Stimulated activated naive CD8-positive, alpha-beta T cell treated with anti-CD3 and anti-CD28 coated beads, Interleukin-15, Interleukin-2, amounts not matched to agents 100 ng/mL and 50 ng/mL, for 24 hours (primary cell): ENCODE results near the gene NCAM2.
"Not testable (repeated sequence)": the region's sequence is repeated elsewhere in the genome, so short reads cannot be mapped to it uniquely, and the experiment has no call there.

Experiments used
- H3K27ac Mint-ChIP-seq: one replicate; pipeline ENCODE4 v1.8.0; 2021; ENCODE audit warnings: mild to moderate bottlenecking, mixed read lengths
- H3K27me3 Mint-ChIP-seq: one replicate; pipeline ENCODE4 v1.8.0; 2021; ENCODE audit warnings: mixed read lengths
- H3K36me3 Mint-ChIP-seq: one replicate; pipeline ENCODE4 v1.8.0; 2021; ENCODE audit warnings: low read depth, mixed read lengths
- H3K4me1 Mint-ChIP-seq: one replicate; pipeline ENCODE4 v1.8.0; 2021; ENCODE audit warnings: low read depth, mixed read lengths
- H3K4me3 Mint-ChIP-seq: one replicate; pipeline ENCODE4 v1.8.0; 2021; ENCODE audit warnings: mild to moderate bottlenecking, mixed read lengths
- H3K9me3 Mint-ChIP-seq: one replicate; pipeline ENCODE4 v1.8.0; 2021; ENCODE audit warnings: mixed read lengths

NCAM2 gene

DNA sequence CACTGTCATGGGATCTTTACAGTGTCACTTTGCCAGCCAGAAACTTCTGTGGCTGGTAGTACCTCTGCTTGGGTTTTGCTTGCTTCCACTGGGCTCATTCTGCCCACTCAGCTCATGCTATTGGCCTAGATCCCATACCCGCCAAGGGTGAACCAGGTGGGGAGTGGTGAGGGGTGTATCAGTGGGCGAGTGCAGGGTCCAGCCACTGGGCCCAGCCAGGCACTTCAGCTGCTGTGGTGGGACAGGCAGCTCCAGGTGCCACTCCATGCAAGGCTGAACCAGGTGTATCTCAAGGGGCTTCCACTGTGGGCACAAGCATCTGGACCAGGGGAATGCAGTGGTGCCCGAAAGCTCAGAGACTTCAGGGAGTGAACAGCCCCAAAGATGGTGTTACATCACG, 398.2 kb downstream of the NCAM2 start:
- no peak overlapping the region for H3K27ac Mint-ChIP-seq
- H3K4me3 Mint-ChIP-seq, result no peak overlapping the region
- no peaks in the 10 kb centered on the region for H3K27me3 Mint-ChIP-seq
- H3K4me1 Mint-ChIP-seq, result no peaks in the 10 kb centered on the region
- H3K9me3 Mint-ChIP-seq, result peaks cover 5% of the 10 kb centered on the region
- H3K36me3 Mint-ChIP-seq, result no peaks in the 10 kb centered on the region

DNA sequence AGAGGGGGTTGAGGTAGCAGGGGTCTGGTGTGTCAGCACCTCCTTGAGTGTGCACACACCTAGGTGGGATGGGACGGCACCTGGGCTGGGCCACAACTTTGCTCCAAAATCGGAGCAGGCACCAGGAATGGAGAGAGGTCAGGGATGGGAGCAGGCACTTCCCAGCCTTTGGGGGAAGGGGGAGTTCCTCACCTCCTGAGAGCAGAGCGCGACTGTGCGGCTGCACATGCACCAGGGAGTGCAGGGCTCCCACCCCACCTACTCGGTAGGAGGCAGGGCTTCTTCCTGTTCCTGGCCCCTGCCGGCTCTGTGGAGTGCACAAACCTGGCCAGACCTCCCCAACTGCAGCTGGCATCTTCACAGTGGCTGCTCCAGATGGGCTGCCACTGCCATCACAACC, 399.3 kb downstream of the NCAM2 start:
- H3K36me3 Mint-ChIP-seq, result no peaks in the 10 kb centered on the region
- no peak overlapping the region for H3K27ac Mint-ChIP-seq
- peaks cover 5% of the 10 kb centered on the region for H3K9me3 Mint-ChIP-seq

DNA sequence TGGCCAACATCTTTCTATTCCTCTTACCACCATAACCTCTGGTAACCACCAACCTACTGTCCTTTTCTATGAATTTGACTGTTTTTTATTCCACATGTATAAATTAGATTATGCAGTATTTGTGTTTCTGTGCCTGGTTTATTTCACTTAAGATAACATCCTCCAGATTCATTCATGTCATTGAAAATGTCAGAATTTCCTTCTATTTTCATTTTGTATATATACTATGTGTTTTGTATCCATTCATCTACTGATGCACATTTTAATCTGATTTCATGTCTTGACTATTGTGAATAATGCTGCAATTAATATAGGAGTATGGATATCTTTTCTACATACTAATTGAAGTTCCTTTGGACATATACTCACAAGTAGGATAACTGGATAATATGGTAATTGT, 403.2 kb downstream of the NCAM2 start:
- Mint-ChIP-seq H3K9me3 (peaks cover 15% of the 10 kb centered on the region), H3K36me3 (no peaks in the 10 kb centered on the region), H3K4me1 (no peaks in the 10 kb centered on the region), H3K27ac (no peak overlapping the region), H3K27me3 (no peaks in the 10 kb centered on the region), H3K4me3 (no peak overlapping the region)

More for the DNA sequence above, 399.3 kb downstream of the NCAM2 start:
- Mint-ChIP-seq H3K4me3 (no peak overlapping the region), H3K27me3 (no peaks in the 10 kb centered on the region), H3K4me1 (no peaks in the 10 kb centered on the region)

DNA sequence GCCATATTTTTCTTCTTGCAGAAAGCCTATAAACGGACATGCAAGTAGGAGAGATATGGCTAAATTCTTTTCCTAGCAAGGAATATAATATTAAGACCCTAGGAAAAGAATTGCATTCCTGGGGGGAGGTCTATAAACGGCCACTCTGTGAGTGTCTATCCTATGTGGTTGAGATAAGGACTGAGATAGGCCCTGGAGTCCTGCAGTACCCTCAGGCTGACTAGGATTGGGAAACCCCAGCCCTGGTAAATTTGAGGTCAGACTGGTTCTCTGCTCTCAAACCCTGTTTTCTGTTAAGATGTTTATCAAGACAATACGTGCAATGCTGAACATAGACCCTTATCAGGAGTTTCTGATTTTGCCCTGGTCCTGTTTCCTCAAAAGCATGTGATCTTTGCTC, 404.0 kb downstream of the NCAM2 start:
- H3K9me3 Mint-ChIP-seq, result peaks cover 15% of the 10 kb centered on the region
- H3K4me1 Mint-ChIP-seq, H3K27me3 Mint-ChIP-seq, H3K27ac Mint-ChIP-seq, H3K4me3 Mint-ChIP-seq, H3K36me3 Mint-ChIP-seq: not testable (repeated sequence)

DNA sequence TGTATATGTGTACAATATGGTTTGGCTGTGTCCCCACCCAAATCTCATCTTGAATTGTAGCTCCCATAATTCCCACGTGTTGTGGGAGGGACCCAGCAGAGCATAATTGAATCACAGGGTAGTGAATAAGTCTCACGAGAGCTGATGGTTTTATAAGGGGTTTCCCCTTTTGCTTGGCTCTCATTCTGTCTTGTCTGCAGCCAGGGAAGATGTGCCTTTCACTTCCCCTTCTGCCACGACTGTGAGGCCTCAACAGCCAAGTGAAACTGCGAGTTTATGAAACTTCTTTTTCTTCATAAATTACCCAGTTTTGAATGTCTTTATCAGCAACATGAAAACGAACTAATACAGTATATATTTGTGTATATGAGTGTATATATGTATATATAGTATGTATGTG, 406.1 kb downstream of the NCAM2 start:
- not testable (repeated sequence) for H3K4me3 Mint-ChIP-seq, H3K4me1 Mint-ChIP-seq, H3K27me3 Mint-ChIP-seq, H3K36me3 Mint-ChIP-seq, H3K27ac Mint-ChIP-seq
- H3K9me3 Mint-ChIP-seq, result peaks cover 15% of the 10 kb centered on the region

DNA sequence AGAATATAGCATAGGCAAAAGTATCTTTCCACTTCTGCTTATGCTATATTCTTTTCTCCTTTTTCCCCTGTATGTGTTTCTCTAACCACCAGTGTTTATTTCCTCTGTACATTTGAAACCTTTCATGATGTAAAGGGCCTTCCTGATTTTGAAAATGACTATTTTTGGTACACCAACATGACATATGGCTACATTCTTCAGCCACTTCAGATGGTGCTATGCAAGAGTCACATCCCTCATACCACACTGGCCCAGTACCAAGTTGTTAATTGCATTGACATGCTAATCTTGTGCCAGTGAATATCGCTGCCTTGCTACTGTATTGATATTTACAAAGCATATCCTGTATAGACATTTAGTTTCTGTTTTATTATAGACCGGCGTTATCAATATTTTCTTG, 408.7 kb downstream of the NCAM2 start:
- no peaks in the 10 kb centered on the region for H3K27me3 Mint-ChIP-seq
- H3K36me3 Mint-ChIP-seq, result no peaks in the 10 kb centered on the region
- H3K4me3 Mint-ChIP-seq, result no peak overlapping the region
- H3K27ac Mint-ChIP-seq, result no peak overlapping the region
- H3K9me3 Mint-ChIP-seq, result peaks cover 15% of the 10 kb centered on the region
- no peaks in the 10 kb centered on the region for H3K4me1 Mint-ChIP-seq

DNA sequence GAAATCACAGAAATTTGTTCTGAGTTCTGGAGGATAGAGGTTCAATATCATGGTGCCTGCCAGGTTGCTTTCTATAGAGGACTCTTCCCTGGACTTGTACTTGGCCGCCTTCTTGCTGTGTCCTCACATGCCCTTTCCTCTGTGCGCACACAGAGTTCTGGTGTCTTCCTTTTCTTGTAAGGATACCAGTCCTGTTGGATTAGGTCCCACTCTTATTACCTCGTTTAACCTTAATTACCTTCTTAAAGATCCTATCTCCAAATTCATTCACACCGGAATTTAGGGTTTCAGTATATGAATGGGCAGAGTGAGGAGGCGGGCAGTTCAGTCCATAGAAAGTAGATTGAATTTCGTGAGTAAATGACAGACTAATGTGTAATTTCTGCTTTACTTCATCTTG, 413.9 kb downstream of the NCAM2 start:
- no peak overlapping the region for H3K27ac Mint-ChIP-seq
- no peak overlapping the region for H3K4me3 Mint-ChIP-seq
- H3K9me3 Mint-ChIP-seq, result peaks cover 10% of the 10 kb centered on the region
- no peaks in the 10 kb centered on the region for H3K27me3 Mint-ChIP-seq
- H3K36me3 Mint-ChIP-seq, result no peaks in the 10 kb centered on the region
- H3K4me1 Mint-ChIP-seq, result no peaks in the 10 kb centered on the region

DNA sequence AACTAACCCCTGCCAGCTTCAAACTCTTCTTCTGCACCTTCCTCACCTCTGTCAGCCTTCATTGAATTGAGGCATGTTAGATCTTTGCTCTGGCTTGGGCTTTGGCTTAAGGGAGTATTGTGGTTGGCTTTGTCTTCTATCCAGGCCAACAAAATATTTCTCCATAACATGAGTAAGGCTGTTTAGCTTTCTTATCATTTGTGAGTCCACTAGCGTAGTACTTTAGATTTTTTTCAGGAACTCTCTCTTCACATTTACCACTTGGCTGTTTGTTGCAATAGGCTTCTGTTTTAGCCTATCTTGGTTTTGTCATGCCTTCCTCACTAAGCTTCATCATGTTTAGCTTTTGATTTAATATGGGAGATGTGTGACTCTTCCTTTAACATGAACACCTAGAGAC, 417.5 kb downstream of the NCAM2 start:
- H3K36me3 Mint-ChIP-seq, result no peaks in the 10 kb centered on the region
- no peaks in the 10 kb centered on the region for H3K27me3 Mint-ChIP-seq
- no peaks in the 10 kb centered on the region for H3K4me1 Mint-ChIP-seq

DNA sequence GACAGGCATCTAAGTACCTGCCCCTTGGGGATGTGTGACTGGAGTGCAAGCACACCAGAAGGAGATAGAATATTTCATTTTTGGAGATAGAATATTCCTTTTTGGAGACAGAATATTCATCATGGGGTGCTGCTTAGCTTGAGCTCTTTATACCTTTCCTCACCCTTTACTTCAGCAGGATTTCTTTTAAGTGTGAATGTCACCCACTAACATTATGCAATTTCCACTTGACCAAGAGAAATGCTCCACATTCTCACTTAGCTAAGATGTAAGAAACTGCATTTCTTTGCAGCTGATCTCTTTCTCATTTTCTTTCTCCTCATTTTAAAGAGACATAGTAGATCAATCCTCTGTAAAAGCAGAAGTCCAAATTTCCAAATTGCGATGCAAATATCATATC, 436.7 kb downstream of the NCAM2 start:
- Mint-ChIP-seq H3K4me3 (no peak overlapping the region), H3K27me3 (no peaks in the 10 kb centered on the region), H3K9me3 (no peaks in the 10 kb centered on the region), H3K4me1 (no peaks in the 10 kb centered on the region), H3K36me3 (no peaks in the 10 kb centered on the region), H3K27ac (no peak overlapping the region)

More for the DNA sequence above, 417.5 kb downstream of the NCAM2 start:
- H3K4me3 Mint-ChIP-seq, result no peak overlapping the region
- peaks cover 14% of the 10 kb centered on the region for H3K9me3 Mint-ChIP-seq
- no peak overlapping the region for H3K27ac Mint-ChIP-seq

DNA sequence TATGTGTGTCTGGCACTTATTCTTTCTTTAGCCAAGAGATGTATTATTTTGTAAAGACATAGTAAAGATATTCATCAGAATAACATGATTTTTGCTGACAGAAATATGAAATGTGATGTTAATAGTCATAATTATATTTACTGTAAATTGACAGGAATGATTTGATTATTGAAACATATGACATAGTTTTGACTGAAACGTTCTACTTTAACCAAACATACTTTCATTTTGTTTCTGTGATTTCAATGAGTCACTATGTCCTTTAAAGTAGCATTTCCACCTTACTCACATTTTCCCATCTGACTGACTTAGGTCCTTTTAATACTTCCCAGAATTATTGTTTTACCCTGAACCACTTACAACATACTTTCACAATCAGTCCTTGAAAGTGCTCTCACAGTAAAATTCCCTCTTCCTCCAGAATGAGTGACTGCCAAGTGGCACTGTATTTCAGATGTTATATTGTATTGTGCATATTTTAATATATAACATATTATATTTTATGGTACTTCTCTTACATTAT, 437.9 kb downstream of the NCAM2 start:
- no peaks in the 10 kb centered on the region for H3K36me3 Mint-ChIP-seq
- H3K4me3 Mint-ChIP-seq, result no peak overlapping the region
- no peaks in the 10 kb centered on the region for H3K27me3 Mint-ChIP-seq
- no peak overlapping the region for H3K27ac Mint-ChIP-seq
- H3K9me3 Mint-ChIP-seq, result no peaks in the 10 kb centered on the region
- H3K4me1 Mint-ChIP-seq, result no peaks in the 10 kb centered on the region

DNA sequence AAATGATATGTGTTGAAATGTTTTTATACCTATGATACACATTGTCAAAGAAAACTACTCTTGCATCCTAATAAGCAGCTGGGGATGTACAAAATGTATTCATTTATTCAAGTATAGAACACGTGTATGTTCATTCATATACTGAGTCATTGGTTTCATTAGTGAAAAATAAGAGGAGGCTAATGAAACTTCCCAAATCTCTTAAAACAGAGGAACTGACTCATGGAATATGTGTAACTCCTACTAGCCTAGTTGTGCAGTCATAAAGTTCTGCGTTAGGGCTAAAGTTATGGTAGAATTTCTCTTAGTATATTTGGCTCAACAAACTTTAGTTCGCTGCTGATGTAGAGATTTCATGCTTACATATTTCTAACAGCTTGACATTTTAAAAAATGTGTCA, 441.6 kb downstream of the NCAM2 start:
- Mint-ChIP-seq H3K4me1 (no peaks in the 10 kb centered on the region), H3K9me3 (peaks cover 6% of the 10 kb centered on the region), H3K27ac (no peak overlapping the region), H3K36me3 (no peaks in the 10 kb centered on the region), H3K27me3 (no peaks in the 10 kb centered on the region), H3K4me3 (no peak overlapping the region)

DNA sequence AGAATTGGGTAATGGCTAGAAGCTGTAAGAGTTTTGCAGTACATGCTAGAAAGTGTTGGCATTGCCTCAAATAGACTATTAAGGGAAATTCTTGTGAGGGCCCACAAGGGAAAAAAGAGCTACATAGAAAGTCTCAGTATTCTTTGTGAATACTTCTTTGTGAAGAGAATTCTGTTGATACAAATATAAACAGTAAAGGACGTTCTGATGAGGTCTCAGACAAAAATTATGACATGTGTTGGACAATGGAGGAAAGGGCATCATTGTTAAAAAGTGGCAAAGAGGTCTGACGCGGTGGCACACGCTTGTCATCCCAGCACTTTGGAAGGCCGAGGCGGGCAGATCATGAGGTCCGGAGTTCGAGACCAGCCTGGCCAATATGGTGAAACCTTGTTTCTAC, 458.9 kb downstream of the NCAM2 start:
- no peaks in the 10 kb centered on the region for H3K4me1 Mint-ChIP-seq
- H3K36me3 Mint-ChIP-seq, result no peaks in the 10 kb centered on the region
- no peaks in the 10 kb centered on the region for H3K27me3 Mint-ChIP-seq
- no peak overlapping the region for H3K4me3 Mint-ChIP-seq
- H3K9me3 Mint-ChIP-seq, result no peaks in the 10 kb centered on the region
- H3K27ac Mint-ChIP-seq, result no peak overlapping the region

DNA sequence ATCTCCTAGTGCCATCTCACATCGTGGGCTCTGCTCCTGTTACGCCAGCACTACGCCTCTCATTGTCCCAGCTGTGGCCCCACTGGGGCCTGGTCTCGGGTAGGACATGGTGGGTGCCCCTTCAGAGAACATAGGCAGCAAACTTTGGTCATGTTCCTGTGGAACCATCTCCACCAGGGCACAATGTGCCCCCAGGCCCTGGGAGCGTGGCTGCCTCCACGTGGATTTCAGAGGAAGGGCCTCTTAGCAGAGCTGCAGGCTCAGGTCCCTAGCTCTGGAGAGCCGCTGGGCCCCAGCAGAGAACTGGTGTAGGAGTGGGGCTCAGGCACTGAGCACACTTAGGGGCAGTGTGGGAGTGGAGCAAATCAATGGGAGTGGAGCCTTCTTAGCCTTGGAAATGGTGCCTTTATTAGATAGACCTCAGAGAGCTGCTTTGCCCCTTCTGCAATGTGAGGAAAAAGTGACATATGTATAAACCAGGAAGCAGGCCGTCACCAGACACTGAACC, 460.0 kb downstream of the NCAM2 start:
- Mint-ChIP-seq H3K9me3 (no peaks in the 10 kb centered on the region), H3K4me1 (no peaks in the 10 kb centered on the region), H3K4me3 (no peak overlapping the region), H3K36me3 (no peaks in the 10 kb centered on the region), H3K27me3 (no peaks in the 10 kb centered on the region), H3K27ac (no peak overlapping the region)

DNA sequence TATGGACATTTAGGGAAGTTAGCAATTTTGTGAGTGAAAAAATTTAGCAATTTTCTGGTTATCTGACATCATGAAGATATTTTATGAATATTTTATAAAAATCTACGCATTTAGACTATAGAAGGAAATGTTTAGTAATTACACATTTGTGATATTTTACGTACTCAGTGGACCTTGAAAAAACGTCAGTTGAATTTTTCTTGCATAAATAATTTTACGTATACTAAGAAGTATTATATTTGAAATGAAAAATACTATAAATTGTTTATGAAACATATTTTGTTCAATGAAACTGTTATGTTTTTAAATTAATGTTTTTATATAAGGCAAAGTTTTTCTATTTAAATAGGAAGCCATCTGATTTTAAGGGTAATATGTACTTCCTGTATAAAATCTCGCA, 462.8 kb downstream of the NCAM2 start:
- Mint-ChIP-seq H3K27ac (no peak overlapping the region), H3K27me3 (no peaks in the 10 kb centered on the region), H3K4me1 (no peaks in the 10 kb centered on the region), H3K9me3 (no peaks in the 10 kb centered on the region), H3K36me3 (no peaks in the 10 kb centered on the region), H3K4me3 (no peak overlapping the region)

DNA sequence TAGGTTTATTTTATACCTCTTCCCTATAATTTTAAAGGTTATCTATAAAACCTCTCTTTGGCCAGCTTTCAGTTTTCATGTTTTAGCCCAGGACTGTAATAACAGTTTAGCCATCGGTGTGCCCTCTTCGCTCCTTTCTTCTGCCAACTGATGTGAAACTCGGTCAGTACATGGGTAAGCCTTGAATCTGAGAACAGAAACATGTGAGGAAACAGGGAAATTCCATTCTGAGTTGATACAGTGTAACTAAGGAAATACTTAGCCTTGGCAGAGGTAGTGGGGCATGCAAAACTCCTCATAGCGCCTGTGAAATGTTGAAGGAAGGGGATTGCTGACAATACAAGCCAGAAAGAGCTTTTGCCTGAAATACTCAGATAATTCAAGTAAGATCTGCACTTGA, 465.2 kb downstream of the NCAM2 start:
- Mint-ChIP-seq H3K4me1 (no peaks in the 10 kb centered on the region), H3K27ac (no peak overlapping the region), H3K4me3 (no peak overlapping the region), H3K9me3 (peaks cover 2% of the 10 kb centered on the region), H3K27me3 (no peaks in the 10 kb centered on the region), H3K36me3 (no peaks in the 10 kb centered on the region)

DNA sequence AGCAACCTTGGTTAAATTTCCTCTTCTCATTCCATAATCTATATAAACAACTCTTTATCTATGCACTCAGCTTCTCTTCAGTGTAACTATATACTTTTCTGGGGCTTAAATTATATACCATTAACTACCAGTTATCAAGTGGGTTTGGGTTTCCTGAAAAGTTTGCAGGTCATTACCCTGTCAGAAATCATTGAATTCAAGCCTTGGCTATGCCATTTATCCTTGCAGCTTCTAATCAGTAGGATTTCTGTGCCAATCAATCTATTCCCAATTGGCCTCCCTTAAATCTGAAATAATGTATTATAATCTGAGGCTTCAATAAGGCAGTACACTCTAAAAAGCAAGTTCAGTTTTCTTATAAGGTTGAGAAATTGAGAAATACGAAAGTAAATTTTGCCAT, 466.5 kb downstream of the NCAM2 start:
- Mint-ChIP-seq H3K4me1 (no peaks in the 10 kb centered on the region), H3K4me3 (no peak overlapping the region), H3K27me3 (no peaks in the 10 kb centered on the region), H3K27ac (no peak overlapping the region), H3K36me3 (no peaks in the 10 kb centered on the region), H3K9me3 (peaks cover 4% of the 10 kb centered on the region)
